ENCODE results near the gene AMT.
A peak's percentile ranks its signal among the peaks of the same experiment; 100 is the strongest.

Gene AMT

GRCh38 chr3:49422379-49423248, at the start of gene AMT:
AMT (minus strand) TSS chr3:49422473; CDS start chr3:49422450, 23 bp downstream.
- H3K4me3 ChIP-seq (ENCODE audit: low read length), result no peak within 1 kb of the TSS
- DNase-seq (ENCODE audit: low read depth), result no peak
- TF ChIP-seq CTCF (conservative IDR thresholded peaks at IDR 0.05; ENCODE audit: low read length), result no peak

GRCh38 chr3:49470714-49471420, 48.6 kb upstream of the AMT start:
- H3K4me3 ChIP-seq (ENCODE audit: low read length), result peak overlapping the region; percentile 86
- 0 out of 2 replicates have a peak, but pooled peaks have one; percentile 2 for TF ChIP-seq CTCF (conservative IDR thresholded peaks at IDR 0.05; ENCODE audit: low read length)
- no peak for DNase-seq (ENCODE audit: low read depth)

- no peak for TF ChIP-seq CTCF (conservative IDR thresholded peaks at IDR 0.05; ENCODE audit: low read length)
- peak; percentile 96 for DNase-seq (ENCODE audit: low read depth)
- peak within 1 kb of the TSS; percentile 86 for H3K4me3 ChIP-seq (ENCODE audit: low read length)
Observed at GRCh38 chr3:49469936-49470713, 47.9 kb upstream of the AMT start, which contains the start of gene DAG1. DAG1 (plus strand) TSS chr3:49470267; CDS start chr3:49510535, 40,268 bp downstream.

GRCh38 chr3:49469037-49469935, 47.0 kb upstream of the AMT start:
- DNase-seq (ENCODE audit: low read depth), result peak; percentile 85
- peak overlapping the region; percentile 61 for H3K4me3 ChIP-seq (ENCODE audit: low read length)
- no peak for TF ChIP-seq CTCF (conservative IDR thresholded peaks at IDR 0.05; ENCODE audit: low read length)

GRCh38 chr3:49466085-49466484, 43.8 kb upstream of the AMT start:
- DNase-seq (ENCODE audit: low read depth), result no peak
- TF ChIP-seq CTCF (conservative IDR thresholded peaks at IDR 0.05; ENCODE audit: low read length), result no peak
- H3K4me3 ChIP-seq (ENCODE audit: low read length), result no peak overlapping the region

Measured in AG10803 (cell line).